Measurements from ENCODE around the gene RSPO4.

The RSPO4 gene

DNA sequence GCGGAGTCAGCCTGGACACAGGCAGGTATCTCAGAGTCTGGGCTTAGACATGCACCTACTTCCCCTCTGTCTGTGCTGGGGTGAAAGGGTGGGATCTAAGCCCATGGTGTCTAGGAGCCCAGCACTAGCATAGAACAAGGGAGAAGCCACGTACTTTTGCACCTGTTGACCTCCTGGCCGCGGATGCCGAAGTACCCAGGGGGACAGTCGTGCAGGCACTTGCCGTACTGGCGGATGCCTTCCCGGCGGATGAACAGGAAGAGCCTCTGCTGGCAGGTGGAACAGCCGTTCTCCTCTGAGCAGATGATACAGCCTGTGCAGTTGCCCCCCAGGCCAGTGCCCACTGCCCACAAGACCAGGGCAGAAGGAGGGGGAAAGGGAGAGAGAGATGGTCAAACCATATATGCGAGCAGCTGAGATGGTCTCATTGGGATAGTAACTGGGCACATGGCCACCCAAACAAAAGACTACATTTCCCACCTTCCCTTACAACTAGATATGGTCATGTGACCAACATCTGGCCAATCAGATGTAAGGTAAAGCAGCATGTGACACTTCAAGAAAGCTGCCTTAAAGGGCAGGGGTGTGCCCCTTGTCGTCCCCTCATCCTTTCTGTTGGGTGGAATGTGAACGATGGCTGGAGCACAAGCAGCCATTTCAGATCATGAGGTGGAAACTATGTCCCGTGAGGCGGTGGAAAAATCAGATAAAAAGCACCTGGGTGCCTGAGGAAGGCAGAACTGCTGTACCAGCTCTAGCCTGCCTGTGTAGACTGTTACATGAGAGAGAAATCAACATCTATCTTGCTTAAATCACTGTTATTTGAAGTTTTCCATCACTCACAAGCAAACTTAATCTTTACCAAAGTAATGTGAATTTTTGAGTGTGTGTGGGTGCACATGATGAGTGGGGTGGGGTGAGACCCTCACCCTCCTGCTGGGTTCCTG lies 34.0 kb downstream of the RSPO4 start:
- DNase-seq = no peak

DNA sequence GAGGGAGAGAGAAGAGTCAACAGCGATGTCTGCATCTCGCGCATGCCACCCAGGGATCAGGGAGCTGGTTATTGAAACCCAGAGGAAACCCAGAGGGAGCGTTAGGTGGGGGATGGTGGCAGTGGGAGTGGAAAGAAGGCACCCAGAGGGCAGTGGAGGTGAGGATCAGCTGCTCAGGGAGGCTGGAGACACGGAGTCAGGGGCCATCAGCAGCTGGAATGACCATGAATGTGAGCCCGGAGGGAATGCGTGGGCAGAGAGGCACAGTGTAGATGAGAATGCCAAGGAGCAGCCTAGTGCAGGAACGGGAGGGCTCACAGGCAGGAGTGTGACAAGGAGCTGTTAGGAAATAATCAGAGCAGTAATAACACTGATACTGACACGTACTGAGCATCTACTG lies 36.2 kb downstream of the RSPO4 start:
- no peak for DNase-seq

GRCh38 chr20:963795-964194 lies 38.3 kb downstream of the RSPO4 start:
- no peak for DNase-seq

- no peak for DNase-seq
Measured at GRCh38 chr20:962683-963082, 39.4 kb downstream of the RSPO4 start.

DNA sequence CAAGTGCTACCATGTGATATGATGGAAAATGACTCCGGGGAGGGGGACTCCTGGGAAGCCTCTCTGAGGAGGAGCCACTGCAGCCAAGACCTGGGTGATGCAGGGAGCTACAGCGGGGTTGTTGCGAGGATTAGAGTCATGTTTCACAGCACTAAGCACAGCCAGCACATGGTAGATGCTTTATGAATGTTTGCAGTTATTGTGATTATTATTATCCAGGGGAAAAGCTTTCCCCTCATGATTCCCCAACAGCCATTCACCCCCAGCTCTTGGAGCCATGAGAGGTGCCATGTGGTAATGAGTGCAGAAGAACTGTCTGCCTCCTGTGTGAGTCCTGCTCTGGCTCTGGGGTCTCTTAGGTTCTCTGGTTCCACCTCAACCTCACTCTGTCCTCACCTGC lies 39.9 kb downstream of the RSPO4 start:
- no peak for DNase-seq

GRCh38 chr20:961768-962167 lies 40.3 kb downstream of the RSPO4 start:
- no peak for DNase-seq

GRCh38 chr20:959996-960615 lies 42.0 kb downstream of the RSPO4 start:
- DNase-seq = no peak

DNA sequence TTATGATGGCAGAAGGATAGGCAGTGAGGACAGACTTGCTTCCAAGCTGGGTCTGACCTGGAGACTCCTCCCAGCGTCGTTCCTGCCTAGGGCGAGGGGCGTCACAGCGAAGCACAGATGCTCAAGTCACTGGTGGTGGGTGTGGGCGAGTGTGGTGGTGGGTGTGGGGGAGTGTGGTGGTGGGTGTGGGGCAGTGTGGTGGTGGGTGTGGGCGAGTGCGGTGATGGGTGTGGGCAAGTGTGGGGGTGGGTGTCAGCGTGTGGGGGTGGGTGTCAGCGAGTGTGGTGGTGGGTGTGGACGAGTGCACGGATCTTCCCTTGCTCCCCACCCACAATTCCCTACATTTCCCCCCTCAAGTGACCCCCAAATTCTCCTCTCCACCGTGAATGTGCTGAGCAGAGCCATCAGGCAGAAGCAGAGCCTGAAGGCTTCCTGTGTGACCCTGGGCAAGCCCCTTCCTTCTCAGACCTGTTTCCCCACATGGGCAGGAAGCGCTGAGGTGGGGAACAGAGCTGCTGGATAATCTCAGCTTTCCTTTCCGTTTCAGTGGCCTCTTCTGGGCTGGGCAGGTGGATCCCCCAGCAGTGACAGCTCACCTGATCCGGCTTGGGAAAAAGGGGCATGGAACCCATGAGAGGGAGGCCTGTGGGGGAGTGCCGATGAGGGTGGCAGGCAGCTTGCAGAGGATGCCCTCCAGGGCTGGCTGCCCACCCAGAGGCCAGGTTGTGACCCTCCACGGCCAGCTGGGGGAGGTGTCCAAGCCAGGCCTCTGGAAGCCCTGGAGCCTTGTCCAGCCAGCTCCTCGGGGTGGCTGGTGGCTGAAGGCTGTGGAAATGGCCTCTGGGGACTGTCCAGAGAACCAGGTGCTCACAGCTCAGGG lies 42.9 kb downstream of the RSPO4 start:
- no peak for DNase-seq

DNA sequence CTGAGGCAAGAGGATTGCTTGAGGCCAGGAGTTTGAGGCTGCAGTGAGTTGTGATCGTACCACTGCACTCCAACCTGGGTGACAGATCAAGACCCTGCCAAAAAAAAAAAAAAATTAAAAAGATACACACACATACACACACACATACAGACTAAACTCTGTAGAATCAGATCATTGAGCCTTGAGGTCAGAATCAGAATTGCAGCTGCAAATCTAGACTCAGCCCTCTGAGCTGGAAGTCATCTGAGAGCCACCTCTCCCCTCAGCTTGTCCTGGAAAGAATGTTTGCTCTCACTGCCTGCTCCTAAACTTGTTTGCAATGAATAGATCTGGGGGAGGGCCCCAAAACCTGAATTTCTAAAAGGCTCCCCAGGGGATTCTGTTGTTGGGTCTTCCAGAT lies 44.6 kb downstream of the RSPO4 start:
- no peak for DNase-seq

- no peak for DNase-seq
Measured at GRCh38 chr20:956330-956951, 45.7 kb downstream of the RSPO4 start.

- no peak for DNase-seq
Measured at GRCh38 chr20:955656-956055, 46.5 kb downstream of the RSPO4 start.

- no peak for DNase-seq
Measured at GRCh38 chr20:955111-955510, 47.0 kb downstream of the RSPO4 start.

DNA sequence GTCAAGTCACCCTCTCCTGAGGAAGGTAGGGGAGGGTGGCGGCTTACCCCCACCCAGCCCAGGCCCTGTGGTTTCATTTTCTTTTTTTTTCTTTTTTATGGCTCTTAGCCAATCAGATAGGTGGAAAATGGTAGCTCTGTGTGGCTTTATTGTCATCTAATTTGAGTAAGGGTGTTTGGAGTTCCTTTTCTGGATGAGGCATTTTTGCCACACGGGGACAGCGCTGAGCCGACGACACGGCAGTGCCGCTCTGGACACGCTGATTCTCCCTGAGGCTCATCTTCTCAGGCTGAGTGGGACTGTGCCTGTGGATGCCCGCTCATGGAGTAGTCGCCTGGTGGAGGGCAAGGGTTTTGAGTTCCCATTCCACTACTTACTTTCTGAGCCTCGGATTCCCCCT lies 48.4 kb downstream of the RSPO4 start:
- DNase-seq = no peak

DNA sequence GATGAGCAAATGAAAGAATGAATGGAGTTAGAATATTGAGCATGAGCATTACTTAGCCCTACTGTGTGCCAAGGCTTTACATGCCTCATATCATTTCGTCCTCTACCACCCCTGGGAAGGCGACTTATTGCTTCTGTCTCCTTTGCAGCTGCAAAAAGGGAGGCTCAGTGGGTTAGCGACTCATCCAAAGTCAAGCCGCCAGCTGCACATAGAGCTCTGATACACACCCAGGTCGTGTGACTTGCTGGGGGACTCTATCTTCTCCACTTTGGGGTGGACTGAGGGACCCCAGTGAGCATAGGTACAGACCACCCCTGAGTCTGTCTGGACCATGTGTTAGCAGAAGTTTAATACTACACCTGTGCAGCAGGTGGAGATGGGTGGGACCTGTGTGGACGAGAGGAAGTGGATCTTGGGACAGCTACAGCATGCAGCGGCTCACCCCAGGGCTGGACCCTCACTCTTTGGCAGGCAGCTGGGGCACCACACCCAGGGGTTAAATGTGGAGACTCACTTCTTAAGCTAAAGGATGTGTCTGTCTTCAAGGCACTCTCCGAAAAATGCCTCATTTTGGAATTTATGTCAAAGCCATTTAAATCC lies 49.8 kb downstream of the RSPO4 start:
- DNase-seq = no peak

GRCh38 chr20:951384-952169 lies 50.5 kb downstream of the RSPO4 start:
- no peak for DNase-seq

- no peak for DNase-seq
Measured at GRCh38 chr20:949717-950116, 52.4 kb downstream of the RSPO4 start.

DNA sequence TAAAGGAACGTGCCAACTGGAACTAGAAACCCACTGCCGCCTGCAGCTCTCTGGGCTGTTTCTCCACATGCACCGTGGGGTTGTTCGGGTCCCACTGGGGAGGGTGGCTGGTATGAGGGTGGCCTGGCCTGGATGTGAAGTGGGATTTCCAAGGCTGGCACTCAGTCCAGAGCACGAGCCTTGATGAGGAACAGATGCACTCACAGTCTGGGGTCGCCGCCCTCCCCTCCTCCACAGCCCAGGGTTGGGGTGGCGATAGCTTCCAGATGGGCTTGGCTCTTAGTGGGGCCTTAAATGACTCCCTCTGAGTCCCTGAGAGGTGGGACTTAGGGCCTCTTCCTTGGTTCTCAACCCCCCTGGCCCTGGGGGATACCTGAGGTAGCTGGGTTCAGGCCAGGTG lies 55.3 kb downstream of the RSPO4 start:
- no peak for DNase-seq

GRCh38 chr20:945841-946240 lies 56.3 kb downstream of the RSPO4 start:
- no peak for DNase-seq

DNA sequence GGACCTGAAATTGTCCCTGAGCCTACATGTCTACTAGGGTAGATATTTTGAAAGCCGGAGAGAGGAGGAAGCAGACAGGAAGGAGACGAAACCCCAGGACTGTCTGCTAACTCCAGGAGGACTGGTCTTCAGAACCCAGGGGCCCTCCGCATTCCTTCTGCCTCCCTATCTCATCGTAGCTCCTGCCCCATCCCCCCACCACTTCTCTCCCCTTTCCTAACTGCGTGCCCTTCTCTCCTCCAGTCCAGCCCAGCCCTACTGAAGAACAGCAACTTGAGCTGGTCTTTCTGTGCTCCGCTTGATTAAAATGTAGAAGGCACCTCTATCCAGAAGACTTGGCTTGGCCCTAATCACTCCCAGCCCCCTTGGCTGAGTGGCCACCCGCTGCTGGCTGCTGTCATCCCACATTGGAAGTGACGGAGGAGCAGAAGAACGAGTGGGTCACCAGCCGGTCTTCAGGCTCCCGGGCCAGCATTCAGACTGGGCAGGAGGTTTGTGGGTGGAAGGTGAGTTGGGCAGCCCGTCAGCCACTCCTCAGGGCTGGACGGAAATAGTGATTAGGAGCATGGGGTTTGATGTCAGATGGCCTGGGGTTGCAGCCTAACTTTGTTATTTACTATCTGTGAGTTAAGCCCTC lies 57.2 kb downstream of the RSPO4 start:
- no peak for DNase-seq

DNA sequence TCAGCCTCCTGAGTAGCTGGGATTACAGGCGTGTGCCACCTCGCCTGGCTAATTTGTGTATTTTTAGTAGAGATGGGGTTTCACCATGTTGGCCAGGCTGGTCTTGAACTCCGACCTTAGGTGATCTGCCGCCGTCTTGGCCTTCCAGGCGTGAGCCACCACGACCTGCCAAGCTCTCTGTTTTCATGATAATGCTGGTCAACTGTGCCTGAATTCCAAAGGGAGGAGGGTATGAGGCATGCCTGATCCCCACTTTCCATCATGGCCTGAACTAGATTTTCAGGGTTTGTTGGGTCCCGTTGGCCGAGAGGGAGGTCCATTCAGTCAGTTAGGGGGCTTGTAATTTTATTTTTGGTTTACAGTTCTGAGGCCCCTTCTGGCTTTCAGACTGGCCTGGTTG lies 58.0 kb downstream of the RSPO4 start:
- DNase-seq = no peak

DNA sequence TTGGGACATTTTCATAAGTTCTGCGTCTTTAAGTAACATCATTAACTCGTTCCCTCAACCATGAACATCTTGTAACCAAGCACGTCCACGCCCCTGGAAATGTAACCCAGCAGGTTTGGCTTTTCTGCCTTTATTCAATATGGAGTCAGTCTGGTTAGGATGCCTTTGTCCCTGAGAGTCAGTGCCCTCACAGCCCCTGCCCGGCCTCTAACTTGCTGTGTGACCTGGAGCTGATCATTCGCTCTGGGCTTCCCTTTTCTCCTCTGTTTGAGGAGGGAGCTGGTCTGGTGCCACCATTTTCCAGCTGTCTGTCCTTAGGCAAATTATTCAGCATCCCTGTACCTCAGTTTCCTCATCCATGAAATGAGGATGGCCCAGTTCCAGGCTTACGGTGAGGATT lies 59.5 kb downstream of the RSPO4 start:
- DNase-seq = no peak

All from DMS79 (cell line).